H1 (cell line): ENCODE data around the gene CDR2L. TPM values are rescaled to one million over a fixed set of nuclear protein-coding genes. Genes with fewer than 3 reads are reported as not detected.

ENCODE experiments used
- CTCF ChIA-PET: fragments of 300-600 bp; sonication (Branson Sonifier 250); formaldehyde crosslinking; loops from one replicate; lab custom pipeline; 2021; ENCODE audit not compliant: partially characterized antibody; lab: Charles Lee
- POLR2A ChIA-PET: fragments of 300-600 bp; sonication (Branson Sonifier 250); formaldehyde crosslinking; loops from one replicate; lab custom pipeline; 2021; ENCODE audit warnings: inconsistent platforms; ENCODE audit not compliant: partially characterized antibody; lab: Charles Lee
- DNase-seq, 2 experiments: peaks; one replicate each; pipeline versions ENCODE4 v3.0.0 to v3.0.0-alpha.2; 2010 to 2022; ENCODE audit warnings: low spot score in 2 of 2, low read depth in 1 of 2, mixed read lengths in 1 of 2
- FAIRE-seq: peaks from 2 replicates; lab custom pipeline; 2011; peaks lifted over from hg19 to GRCh38; lab: Jason Lieb, UNC
- H2AFZ ChIP-seq: 2 replicates; pipeline ENCODE4 v1.8.1; 2012; ENCODE audit warnings: low read length, inconsistent platforms
- H2AK5ac ChIP-seq: 2 replicates; pipeline ENCODE4 v1.6.1; 2013; ENCODE audit warnings: low read depth, low read length
- H2BK120ac ChIP-seq: replicated peaks from 2 replicates; pipeline ENCODE3; 2013; ENCODE audit warnings: low read depth, low read length, inconsistent platforms
- H2BK12ac ChIP-seq: 2 replicates; pipeline ENCODE4 v1.6.1; 2013; ENCODE audit warnings: low read depth, low read length
- H2BK15ac ChIP-seq: 2 replicates; pipeline ENCODE4 v1.6.1; 2013; ENCODE audit warnings: low read length
- H2BK20ac ChIP-seq: 2 replicates; pipeline ENCODE4 v1.6.1; 2013; ENCODE audit warnings: low read length
- H2BK5ac ChIP-seq: 2 replicates; pipeline ENCODE4 v1.6.1; 2013; ENCODE audit warnings: low read depth, low read length
- H3K14ac ChIP-seq: 2 replicates; pipeline ENCODE4 v1.6.1; 2013; ENCODE audit warnings: inconsistent platforms; ENCODE audit not compliant: insufficient read length
- H3K18ac ChIP-seq: 2 replicates; pipeline ENCODE4 v1.6.1; 2013; ENCODE audit warnings: low read length; ENCODE audit errors: extremely low read depth
- H3K23ac ChIP-seq: 2 replicates; pipeline ENCODE4 v1.6.1; 2013; ENCODE audit warnings: inconsistent platforms; ENCODE audit not compliant: insufficient read length
- H3K23me2 ChIP-seq: 2 replicates; pipeline ENCODE4 v1.6.1; 2013; ENCODE audit warnings: low read depth, low read length
- H3K27ac ChIP-seq: 2 replicates; pipeline ENCODE4 v1.6.1; 2011; ENCODE audit warnings: low read depth, low read length, inconsistent platforms
- H3K27me3 ChIP-seq, 4 experiments: replicated peaks in 1 of 4; 1 replicate in 1 of 4; 2 replicates in 3 of 4; pipeline versions ENCODE4 v1.6.1 to v1.8.1; 2011 to 2013; ENCODE audit warnings: low read length in 3 of 4, mild to moderate bottlenecking in 3 of 4, inconsistent platforms in 2 of 4, mixed read lengths in 2 of 4, moderate library complexity in 1 of 4; ENCODE audit not compliant: control insufficient read depth in 3 of 4, insufficient read depth in 3 of 4; ENCODE audit errors: extremely low read depth in 1 of 4
- H3K36me3 ChIP-seq, 4 experiments: 2 replicates each; pipeline versions ENCODE4 v1.6.1 to v1.8.1; 2011 to 2013; ENCODE audit warnings: mild to moderate bottlenecking in 4 of 4, low read length in 3 of 4, moderate library complexity in 2 of 4, control low read depth in 1 of 4, inconsistent platforms in 1 of 4; ENCODE audit not compliant: insufficient read depth in 4 of 4, control insufficient read depth in 2 of 4
- H3K4ac ChIP-seq: replicated peaks from 2 replicates; pipeline ENCODE3; 2013; ENCODE audit warnings: low read length, low read depth, mixed read lengths, inconsistent platforms; ENCODE audit not compliant: insufficient read length
- H3K4me1 ChIP-seq, 4 experiments: replicated peaks in 1 of 4; 1 replicate in 1 of 4; 2 replicates in 3 of 4; pipeline versions ENCODE4 v1.6.1 to v1.8.1; 2011 to 2013; ENCODE audit warnings: low read length in 3 of 4, inconsistent platforms in 2 of 4, mixed read lengths in 1 of 4; ENCODE audit not compliant: insufficient read depth in 4 of 4, control insufficient read depth in 3 of 4
- H3K4me2 ChIP-seq, 2 experiments: 2 replicates each; pipeline versions ENCODE4 v1.6.1 to v1.8.1; 2011 to 2013; ENCODE audit warnings: low read depth in 2 of 2, low read length in 2 of 2, control low read depth in 1 of 2, inconsistent platforms in 1 of 2, mild to moderate bottlenecking in 1 of 2; ENCODE audit not compliant: insufficient read depth in 1 of 2
- H3K4me3 ChIP-seq, 4 experiments: fragments of 200-600, 300-600 bp in 1 of 4; sonication (generic), shearing (Covaris generic), sonication (Bioruptor Twin) in 1 of 4; 2 replicates each; pipeline versions ENCODE4 v1.5.1 to v1.8.1; 2011 to 2016; ENCODE audit warnings: low read length in 4 of 4, low read depth in 3 of 4, control low read depth in 2 of 4, inconsistent platforms in 2 of 4, mild to moderate bottlenecking in 2 of 4, mixed read lengths in 1 of 4, moderate library complexity in 1 of 4; ENCODE audit not compliant: insufficient read depth in 2 of 4; ENCODE audit errors: extremely low read depth in 1 of 4
- H3K56ac ChIP-seq: replicated peaks from 2 replicates; pipeline ENCODE3; 2013; ENCODE audit warnings: low read depth, mild to moderate bottlenecking, mixed read lengths, low read length, inconsistent platforms; ENCODE audit not compliant: insufficient read length
- H3K79me1 ChIP-seq: 2 replicates; pipeline ENCODE4 v1.6.1; 2013; ENCODE audit warnings: low read depth, low read length, control low read depth
- H3K79me2 ChIP-seq, 2 experiments: 2 replicates each; pipeline versions ENCODE4 v1.6.1 to v1.8.1; 2012 to 2013; ENCODE audit warnings: low read length in 2 of 2, mild to moderate bottlenecking in 2 of 2, inconsistent platforms in 1 of 2; ENCODE audit not compliant: insufficient read depth in 2 of 2, control insufficient read depth in 1 of 2
- H3K9ac ChIP-seq, 4 experiments: replicated peaks in 1 of 4; 1 replicate in 1 of 4; 2 replicates in 3 of 4; pipeline versions ENCODE4 v1.6.1 to v1.8.1; 2011 to 2013; ENCODE audit warnings: low read depth in 3 of 4, low read length in 3 of 4, control low read depth in 2 of 4, mild to moderate bottlenecking in 2 of 4, moderate library complexity in 2 of 4, inconsistent platforms in 1 of 4; ENCODE audit errors: extremely low read depth in 1 of 4
- H3K9me3 ChIP-seq, 2 experiments: 2 replicates each; pipeline versions ENCODE4 v1.6.1 to v1.8.1; 2012 to 2013; ENCODE audit warnings: mild to moderate bottlenecking in 2 of 2, moderate library complexity in 2 of 2, control low read depth in 1 of 2, inconsistent platforms in 1 of 2, low read depth in 1 of 2, low read length in 1 of 2, mixed read lengths in 1 of 2; ENCODE audit not compliant: insufficient read depth in 2 of 2
- H4K20me1 ChIP-seq, 2 experiments: replicated peaks in 1 of 2; 2 replicates each; pipeline versions ENCODE3 to v1.8.1; 2011 to 2013; ENCODE audit warnings: inconsistent platforms in 2 of 2, low read length in 2 of 2, mild to moderate bottlenecking in 1 of 2; ENCODE audit not compliant: insufficient read depth in 2 of 2, control insufficient read depth in 1 of 2
- H4K5ac ChIP-seq: 2 replicates; pipeline ENCODE4 v1.6.1; 2013; ENCODE audit warnings: low read length, low read depth, mixed read lengths, inconsistent platforms; ENCODE audit not compliant: insufficient read length
- H4K8ac ChIP-seq: 2 replicates; pipeline ENCODE4 v1.8.0; 2013; ENCODE audit warnings: mild to moderate bottlenecking, moderate library complexity, low read length, inconsistent platforms; ENCODE audit not compliant: insufficient read depth; ENCODE audit errors: extremely low read depth
- H4K91ac ChIP-seq: replicated peaks from 2 replicates; pipeline ENCODE3; 2013; ENCODE audit warnings: low read length, mixed read lengths, inconsistent platforms; ENCODE audit not compliant: insufficient read length
- NRF1 ChIP-seq: IDR thresholded peaks from 2 replicates; pipeline ENCODE4 v1.6.1; 2011; ENCODE audit warnings: mild to moderate bottlenecking, low read depth, low read length, improper control_type of control experiment
- POLR2A ChIP-seq, 2 experiments: IDR thresholded peaks; 1 replicate in 1 of 2; 2 replicates in 1 of 2; pipeline ENCODE4 v1.6.1; 2011; ENCODE audit warnings: low read depth in 2 of 2, low read length in 2 of 2, mild to moderate bottlenecking in 2 of 2; ENCODE audit errors: control extremely low read depth in 1 of 2
- SIX5 ChIP-seq: IDR thresholded peaks from 2 replicates; pipeline ENCODE4 v1.6.1; 2011; ENCODE audit warnings: mild to moderate bottlenecking, low read depth, low read length
- SP2 ChIP-seq: IDR thresholded peaks from 2 replicates; pipeline ENCODE4 v1.6.1; 2012; ENCODE audit warnings: mild to moderate bottlenecking, low read length, inconsistent platforms
- whole genome bisulfite sequencing, 2 experiments: shearing (Covaris generic) in 1 of 2; methylation state at CpG; one replicate each; pipeline versions ENCODE4 v1.1.6 to v1.1.7; 2013 to 2015; ENCODE audit warnings: low lambda C conversion rate in 2 of 2, mixed read lengths in 2 of 2, inconsistent platforms in 1 of 2, low coverage in 1 of 2, missing lambda C conversion rate in 1 of 2; ENCODE audit not compliant: insufficient replicate concordance in 2 of 2, insufficient coverage in 1 of 2, insufficient read length in 1 of 2; ENCODE audit errors: extremely low coverage in 1 of 2, missing lambda C conversion rate in 1 of 2; 5-methylcytosine and 5-hydroxymethylcytosine counted together
- polyA plus RNA-seq, 7 experiments: library from polyadenylated mRNA; depleted of rRNA in 3 of 7; stranded (reverse) in 5 of 7; unstranded in 2 of 7; fragments of >200 nt in 5 of 7; fragments of 200-250 nt in 2 of 7; gene quantifications; 1 replicate in 5 of 7; 2 replicates in 1 of 7; 4 replicates in 1 of 7; pipeline versions ENCODE4 v1.2.1 to v1.2.3, GENCODE V29; 2011 to 2013; ENCODE audit warnings: missing spikeins in 2 of 7, mixed read lengths in 2 of 7
- total RNA-seq: library from RNA; stranded (reverse); fragmentation: NEBNext Ultra II Directional; extraction: Animal tissue kit (Norgen Biotek cat#: 25700); gene quantifications from 2 replicates; pipeline ENCODE4 v1.2.1, GENCODE V29; 2021
- TF ChIP-seq, protein P1 (sequence below): IDR thresholded peaks from 2 replicates; pipeline ENCODE4 v1.6.1; 2012; ENCODE audit warnings: inconsistent platforms

Gene CDR2L
- total and polyA plus RNA-seq, 2 of the 8 experiments (the other 6 are each of a cell fraction or from before 2014, with no cell fraction given) = 20.4 to 38.1 TPM

DNA sequence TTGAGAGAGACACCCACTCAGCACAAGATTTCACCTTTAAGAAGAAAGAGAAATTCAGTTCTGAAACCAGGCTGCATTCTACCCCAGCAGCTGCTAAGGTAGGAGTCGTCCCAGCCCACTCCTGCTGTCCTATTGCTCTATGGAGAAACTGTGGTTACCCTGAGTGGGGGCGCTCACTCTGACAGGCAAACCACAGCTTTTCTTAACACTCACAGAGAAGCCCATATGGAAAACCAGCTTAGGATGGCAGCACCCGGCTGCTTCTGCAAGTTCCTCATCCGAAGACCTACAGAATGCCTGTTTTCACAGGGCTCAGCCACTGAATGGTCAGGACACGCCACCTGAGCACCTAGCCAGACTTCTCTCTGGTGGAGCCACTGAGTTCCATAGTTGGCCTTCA lies 51.8 kb downstream of the CDR2L start:
- TF ChIP-seq SIX5 (no peak), NRF1 (no peak), POLR2A (IDR thresholded peaks at IDR 0.05; ENCODE audit: control extremely low read depth in 1 of 2, low read depth in 2 of 2, low read length in 2 of 2) (no peak), SP2 (no peak)
- TF ChIP-seq, protein P1, sequence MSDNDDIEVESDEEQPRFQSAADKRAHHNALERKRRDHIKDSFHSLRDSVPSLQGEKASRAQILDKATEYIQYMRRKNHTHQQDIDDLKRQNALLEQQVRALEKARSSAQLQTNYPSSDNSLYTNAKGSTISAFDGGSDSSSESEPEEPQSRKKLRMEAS = no peak
- TF ChIP-seq, all 59 proteins: peak for 0
- Histone ChIP-seq H3K14ac (no peak overlapping the region), H3K79me1 (no peaks in the 10 kb centered on the region), H3K27ac (no peak overlapping the region), H4K8ac (no peak overlapping the region), H3K4me3 (no peak overlapping the region), H2BK120ac (no peak overlapping the region), H2AK5ac (no peak overlapping the region), H3K4ac (no peak overlapping the region), H3K36me3 (peaks cover 7 to 42% (median 25%) of the 10 kb centered on the region in 4 experiments; a peak in 7 of 8 replicates), H3K18ac (no peak overlapping the region), H3K9me3 (no peaks in the 10 kb centered on the region), H2BK20ac (no peak overlapping the region), H2BK5ac (no peak overlapping the region), H2BK15ac (no peak overlapping the region), H4K5ac (no peak overlapping the region), H3K4me1 (peaks cover 7 to 18% (median 11%) of the 10 kb centered on the region in 4 experiments; a peak in 6 of 7 replicates), H3K27me3 (no peaks in the 10 kb centered on the region), H3K79me2 (peaks cover 0 to 7% of the 10 kb centered on the region in 2 experiments; a peak in 2 of 4 replicates), H3K56ac (no peak overlapping the region), H4K20me1 (no peaks in the 10 kb centered on the region), H2BK12ac (no peak overlapping the region), H3K23me2 (no peaks in the 10 kb centered on the region), H3K23ac (no peak overlapping the region), H2AFZ (no peak overlapping the region), H4K91ac (no peak overlapping the region), H3K9ac (no peak overlapping the region), H3K4me2 (no peak overlapping the region)
- DNase-seq = no peak
- CTCF ChIA-PET = interaction anchor here (0.8 to 3.1 kb wide), 5 partner anchors 10 to 82 kb away, joined by 3 to 11 read pairs (median 3); no protein-coding TSS in a partner anchor
- no peak for FAIRE-seq
- POLR2A ChIA-PET = interaction anchor here (0.6 to 1.3 kb wide), 3 partner anchors 21 to 99 kb away, joined by 3 read pairs; no protein-coding TSS in a partner anchor
- 90% methylated on average over 5 of the region's 5 CpGs; no CpG with 5 or more reads in 1 of the 2 experiments for WGBS, 2 experiments
